Measurements from ENCODE around the gene TRPC3. TPM values are rescaled to one million over a fixed set of nuclear protein-coding genes. Genes with fewer than 3 reads are reported as not detected.

The TRPC3 gene
- total and polyA plus RNA-seq, 8 donors: 0.02 to 0.06 (median 0.04) TPM; not detected in 3

- Histone ChIP-seq H3K9me3 (no peaks in the 10 kb centered on the region), H3K4me3 (no peak overlapping the region), H3K27me3 (no peaks in the 10 kb centered on the region), H3K36me3 (no peaks in the 10 kb centered on the region), H3K27ac (no peak overlapping the region), H3K4me1 (no peaks in the 10 kb centered on the region)
- FAIRE-seq: no peak
- no peak for ATAC-seq
- intact Hi-C loops (cut with DNase I): no loop called here
- no peak for DNase-seq
- 79 to 91% methylated on average over 1 of the region's 1 CpG for WGBS, 2 donors
- TF ChIP-seq, protein P1, sequence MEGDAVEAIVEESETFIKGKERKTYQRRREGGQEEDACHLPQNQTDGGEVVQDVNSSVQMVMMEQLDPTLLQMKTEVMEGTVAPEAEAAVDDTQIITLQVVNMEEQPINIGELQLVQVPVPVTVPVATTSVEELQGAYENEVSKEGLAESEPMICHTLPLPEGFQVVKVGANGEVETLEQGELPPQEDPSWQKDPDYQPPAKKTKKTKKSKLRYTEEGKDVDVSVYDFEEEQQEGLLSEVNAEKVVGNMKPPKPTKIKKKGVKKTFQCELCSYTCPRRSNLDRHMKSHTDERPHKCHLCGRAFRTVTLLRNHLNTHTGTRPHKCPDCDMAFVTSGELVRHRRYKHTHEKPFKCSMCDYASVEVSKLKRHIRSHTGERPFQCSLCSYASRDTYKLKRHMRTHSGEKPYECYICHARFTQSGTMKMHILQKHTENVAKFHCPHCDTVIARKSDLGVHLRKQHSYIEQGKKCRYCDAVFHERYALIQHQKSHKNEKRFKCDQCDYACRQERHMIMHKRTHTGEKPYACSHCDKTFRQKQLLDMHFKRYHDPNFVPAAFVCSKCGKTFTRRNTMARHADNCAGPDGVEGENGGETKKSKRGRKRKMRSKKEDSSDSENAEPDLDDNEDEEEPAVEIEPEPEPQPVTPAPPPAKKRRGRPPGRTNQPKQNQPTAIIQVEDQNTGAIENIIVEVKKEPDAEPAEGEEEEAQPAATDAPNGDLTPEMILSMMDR (IDR thresholded peaks at IDR 0.05): no peak
Observed at GRCh38 chr4:121851354-121851753, 100.5 kb downstream of the TRPC3 start.

GRCh38 chr4:121846662-121847061 is 105.2 kb downstream of the TRPC3 start:
- ATAC-seq (no peak), DNase-seq (no peak), FAIRE-seq (no peak)
- intact Hi-C loops (cut with DNase I): no loop called here
- 75 to 82% methylated on average over 6 of the region's 6 CpGs for WGBS, 2 donors
- H3K27me3 ChIP-seq: no peaks in the 10 kb centered on the region
- H3K36me3 ChIP-seq: peaks cover 0 to 7% (median 0%) of the 10 kb centered on the region in 3 donors
- H3K4me3 ChIP-seq: no peak overlapping the region
- no peaks in the 10 kb centered on the region for H3K9me3 ChIP-seq
- H3K4me1 ChIP-seq: no peaks in the 10 kb centered on the region
- TF ChIP-seq, protein P1 (IDR thresholded peaks at IDR 0.05): no peak
- H3K27ac ChIP-seq: no peak overlapping the region

GRCh38 chr4:121842862-121843261 is 109.0 kb downstream of the TRPC3 start:
- H3K27ac ChIP-seq: no peak overlapping the region
- FAIRE-seq: no peak
- no peaks in the 10 kb centered on the region for H3K9me3 ChIP-seq
- peaks cover 0 to 7% (median 0%) of the 10 kb centered on the region in 3 donors for H3K36me3 ChIP-seq
- no peak for ATAC-seq
- no peaks in the 10 kb centered on the region for H3K27me3 ChIP-seq
- H3K4me1 ChIP-seq: no peaks in the 10 kb centered on the region
- no peak for DNase-seq
- intact Hi-C loops (cut with DNase I): no loop called here
- 89 to 94% methylated on average over 4 of the region's 4 CpGs for WGBS, 2 donors
- TF ChIP-seq, protein P1 (IDR thresholded peaks at IDR 0.05): no peak
- no peak overlapping the region for H3K4me3 ChIP-seq

DNA sequence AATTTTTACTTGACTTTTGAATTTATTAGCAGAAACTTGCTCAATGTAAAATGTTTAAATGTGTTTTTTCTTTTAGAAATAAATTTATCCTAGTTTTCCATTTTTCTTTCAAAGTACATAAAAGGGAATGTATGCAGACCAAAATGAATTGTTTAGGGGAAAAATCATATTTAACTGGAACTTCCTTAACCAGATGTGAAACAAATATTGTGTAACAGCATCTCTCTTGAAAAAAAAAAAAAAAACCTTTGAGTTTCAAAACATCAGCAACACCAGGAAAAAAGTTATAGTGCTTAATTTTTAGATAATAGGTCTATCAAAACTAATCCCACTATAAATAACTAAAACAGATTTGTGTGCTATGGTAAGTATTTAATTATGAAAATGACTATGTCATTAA is 113.7 kb downstream of the TRPC3 start:
- Histone ChIP-seq H3K4me3 (no peak overlapping the region), H3K36me3 (peaks cover 0 to 4% (median 0%) of the 10 kb centered on the region in 3 donors), H3K27me3 (no peaks in the 10 kb centered on the region), H3K4me1 (no peaks in the 10 kb centered on the region), H3K27ac (no peak overlapping the region), H3K9me3 (no peaks in the 10 kb centered on the region)
- no peak for ATAC-seq
- DNase-seq: no peak
- no peak for FAIRE-seq
- intact Hi-C loops (cut with DNase I): no loop called here
- TF ChIP-seq, protein P1 (IDR thresholded peaks at IDR 0.05): no peak

DNA sequence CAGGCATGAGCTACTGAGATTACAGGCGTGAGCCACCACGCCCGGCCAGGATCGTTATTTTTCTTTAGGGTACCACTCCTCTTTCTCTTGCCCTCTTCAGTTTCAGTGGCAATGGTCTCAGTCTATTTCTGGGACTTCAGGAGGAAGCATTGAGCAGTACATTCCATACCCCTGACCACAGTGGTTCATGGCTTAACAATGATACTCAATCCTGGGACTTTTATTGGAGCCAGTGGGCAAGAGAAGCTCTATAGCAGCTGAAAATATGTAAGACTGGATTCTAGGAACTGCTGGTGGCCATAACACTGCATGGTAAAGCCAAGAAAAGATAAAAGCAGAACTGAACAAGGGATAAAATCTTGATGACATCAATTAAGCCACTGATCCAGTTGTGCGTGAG is 122.3 kb downstream of the TRPC3 start:
- DNase-seq (no peak), ATAC-seq (no peak), FAIRE-seq (no peak)
- 82 to 98% methylated on average over 5 of the region's 5 CpGs for WGBS, 2 donors
- H3K27ac ChIP-seq: no peak overlapping the region
- no peaks in the 10 kb centered on the region for H3K27me3 ChIP-seq
- intact Hi-C loops (cut with DNase I): no loop called here
- H3K4me3 ChIP-seq: no peak overlapping the region
- H3K9me3 ChIP-seq: no peaks in the 10 kb centered on the region
- peaks cover 0 to 1% (median 0%) of the 10 kb centered on the region in 3 donors for H3K4me1 ChIP-seq
- TF ChIP-seq, protein P1 (IDR thresholded peaks at IDR 0.05): no peak
- peaks cover 0 to 6% (median 0%) of the 10 kb centered on the region in 3 donors for H3K36me3 ChIP-seq

Other genes starting within 250 kb of the TRPC3 start
- not detected for gene SMIM43, start 186.9 kb downstream of the TRPC3 start, total RNA-seq
- gene SMIM43, start 186.9 kb downstream of the TRPC3 start, polyA plus RNA-seq: under 1 TPM in 1 of 2 donors, not detected in 1; 0.07 TPM
- 1 to 10 TPM; 6.3 to 8.5 (median 7.6) TPM for gene EXOSC9, start 150.7 kb downstream of the TRPC3 start, total RNA-seq
- gene EXOSC9, start 150.7 kb downstream of the TRPC3 start, polyA plus RNA-seq: 10 to 100 TPM in 1 of 2 donors, 1 to 10 TPM in 1; 8.0 to 15.9 TPM
- 1 to 10 TPM in 1 of 6 donors, under 1 TPM in 5; 0.19 to 1.5 (median 0.42) TPM for gene CCNA2, start 128.2 kb downstream of the TRPC3 start, total RNA-seq
- gene CCNA2, start 128.2 kb downstream of the TRPC3 start, polyA plus RNA-seq: under 1 TPM; 0.72 to 0.82 TPM
- gene BBS7, start 81.6 kb downstream of the TRPC3 start, total RNA-seq: 1 to 10 TPM; 3.4 to 5.7 (median 4.3) TPM
- 1 to 10 TPM; 3.0 to 4.2 TPM for gene BBS7, start 81.6 kb downstream of the TRPC3 start, polyA plus RNA-seq
- gene BLTP1, start 200.3 kb upstream of the TRPC3 start, total RNA-seq: 10 to 100 TPM; 22.1 to 41.3 (median 32.7) TPM
- 10 to 100 TPM in 1 of 2 donors, 1 to 10 TPM in 1; 8.6 to 23.0 TPM for gene BLTP1, start 200.3 kb upstream of the TRPC3 start, polyA plus RNA-seq